HL-60 (cell line): ENCODE data around the gene MAGOH.
"Not testable (repeated sequence)": the region's sequence is repeated elsewhere in the genome, so short reads cannot be mapped to it uniquely, and the experiment has no call there.

ENCODE experiments used
- DNase-seq, 2 experiments: peaks; one replicate each; pipeline ENCODE4 v3.0.0-alpha.2; 2010 to 2020; ENCODE audit warnings: low read depth in 1 of 2, low spot score in 1 of 2
- H3K27ac ChIP-seq: fragments of 250-450 bp; sonication (Bioruptor Pico); replicated peaks from 2 replicates; pipeline ENCODE4 v1.5.1; 2020; ENCODE audit warnings: mild to moderate bottlenecking, moderate library complexity
- H3K27me3 ChIP-seq: fragments of 250-450 bp; sonication (Bioruptor Pico); 2 replicates; pipeline ENCODE4 v1.5.1; 2021; ENCODE audit warnings: mild to moderate bottlenecking, moderate library complexity; ENCODE audit not compliant: insufficient read depth, poor library complexity, severe bottlenecking
- H3K4me3 ChIP-seq: replicated peaks from 2 replicates; pipeline ENCODE4 v1.5.1; 2011; ENCODE audit warnings: mild to moderate bottlenecking, control low read depth, low read length; ENCODE audit not compliant: insufficient read depth
- CTCF ChIP-seq: IDR thresholded peaks from one replicate; pipeline ENCODE4 v1.5.1; 2011; ENCODE audit warnings: low read length, control low read depth, inconsistent platforms; ENCODE audit not compliant: insufficient read depth
- GABPA ChIP-seq: IDR thresholded peaks from 2 replicates; pipeline ENCODE4 v1.6.1; 2012; ENCODE audit warnings: low read depth
- POLR2AphosphoS5 ChIP-seq: IDR thresholded peaks from 2 replicates; pipeline ENCODE4 v1.6.1; 2012; ENCODE audit warnings: low read depth
- REST ChIP-seq: IDR thresholded peaks from 2 replicates; pipeline ENCODE4 v1.6.1; 2012; ENCODE audit warnings: low read depth; ENCODE audit not compliant: insufficient replicate concordance
- SPI1 ChIP-seq: IDR thresholded peaks from 2 replicates; pipeline ENCODE4 v1.6.1; 2012; ENCODE audit warnings: low read depth, mild to moderate bottlenecking, borderline replicate concordance

Gene MAGOH

GRCh38 chr1:53187401-53187800, 50.9 kb downstream of the MAGOH start:
- H3K27me3 ChIP-seq: no peaks in the 10 kb centered on the region
- no peak overlapping the region for H3K4me3 ChIP-seq
- DNase-seq: no peak
- no peak for TF ChIP-seq GABPA
- no peak for TF ChIP-seq SPI1
- no peak for TF ChIP-seq POLR2AphosphoS5
- no peak for TF ChIP-seq REST
- TF ChIP-seq CTCF: no peak
- no peak overlapping the region for H3K27ac ChIP-seq

GRCh38 chr1:53186533-53186932, 51.8 kb downstream of the MAGOH start:
- Histone ChIP-seq H3K27ac (no peak overlapping the region), H3K27me3 (no peaks in the 10 kb centered on the region), H3K4me3 (no peak overlapping the region)
- DNase-seq: no peak
- TF ChIP-seq CTCF (no peak), GABPA (no peak)

- DNase-seq, H3K4me3 ChIP-seq, H3K27ac ChIP-seq, H3K27me3 ChIP-seq: not testable (repeated sequence)
These were observed 52.4 kb downstream of the MAGOH start for GRCh38 chr1:53185955-53186297.

GRCh38 chr1:53183095-53183990, 55.0 kb downstream of the MAGOH start:
- peaks cover 1% of the 10 kb centered on the region for H3K27me3 ChIP-seq
- TF ChIP-seq REST (no peak), SPI1 (no peak), CTCF (no peak), POLR2AphosphoS5 (no peak), GABPA (no peak)
- H3K4me3 ChIP-seq: no peak overlapping the region
- H3K27ac ChIP-seq: no peak overlapping the region
- no peak for DNase-seq
